ENCODE data around the gene DIP2A.
"Not testable (repeated sequence)": the region's sequence is repeated elsewhere in the genome, so short reads cannot be mapped to it uniquely, and the experiment has no call there.

DIP2A gene

GRCh38 chr21:46483300-46484295, 24.9 kb downstream of the DIP2A start:
- no peak for DNase-seq

GRCh38 chr21:46486481-46487126, 27.9 kb downstream of the DIP2A start:
- DNase-seq: no peak

- no peak for DNase-seq
These were observed 30.5 kb downstream of the DIP2A start for GRCh38 chr21:46489162-46489663.

- DNase-seq: no peak
These were observed 31.1 kb downstream of the DIP2A start for GRCh38 chr21:46489800-46490199.

- DNase-seq: no peak
These were observed 32.9 kb downstream of the DIP2A start for GRCh38 chr21:46491553-46491952.

GRCh38 chr21:46492851-46493250, 34.2 kb downstream of the DIP2A start:
- no peak for DNase-seq

GRCh38 chr21:46493828-46494227, 35.1 kb downstream of the DIP2A start:
- DNase-seq: no peak

- DNase-seq: no peak
These were observed 39.8 kb downstream of the DIP2A start for GRCh38 chr21:46498335-46499050.

GRCh38 chr21:46500224-46500861, 41.7 kb downstream of the DIP2A start:
- DNase-seq: no peak

GRCh38 chr21:46503922-46504550, 45.3 kb downstream of the DIP2A start:
- DNase-seq: no peak

GRCh38 chr21:46504666-46505065, 46.0 kb downstream of the DIP2A start:
- DNase-seq: no peak

GRCh38 chr21:46507562-46507961, 48.9 kb downstream of the DIP2A start:
- DNase-seq: no peak

- DNase-seq: no peak
These were observed 51.2 kb downstream of the DIP2A start for GRCh38 chr21:46509741-46510502.

GRCh38 chr21:46515109-46515508, 56.4 kb downstream of the DIP2A start:
- DNase-seq: no peak

- DNase-seq: no peak
These were observed 57.4 kb downstream of the DIP2A start for GRCh38 chr21:46516068-46516467.

- DNase-seq: no peak
These were observed 58.7 kb downstream of the DIP2A start for GRCh38 chr21:46517361-46517760.

GRCh38 chr21:46518983-46519583, 60.4 kb downstream of the DIP2A start:
- no peak for DNase-seq

- not testable (repeated sequence) for DNase-seq
These were observed 68.7 kb downstream of the DIP2A start for GRCh38 chr21:46527393-46527792.

GRCh38 chr21:46527801-46528200, 69.1 kb downstream of the DIP2A start:
- DNase-seq: no peak

- DNase-seq: peak; percentile 42
These were observed 73.4 kb downstream of the DIP2A start for GRCh38 chr21:46532080-46532479.

- no peak for DNase-seq
These were observed 78.3 kb downstream of the DIP2A start for GRCh38 chr21:46537026-46537425.
